IgD-negative memory B cell (primary cell): ENCODE results near the gene CAT. TPM values are rescaled to one million over a fixed set of nuclear protein-coding genes. Genes with fewer than 3 reads are reported as not detected.

Experiments
- H3K27ac Mint-ChIP-seq, 3 donors: one replicate each; pipeline ENCODE4 v1.8.0; 2020 to 2022; ENCODE audit warnings: mild to moderate bottlenecking in 3 of 3, mixed read lengths in 3 of 3, moderate library complexity in 1 of 3
- H3K27me3 Mint-ChIP-seq: one replicate; pipeline ENCODE4 v1.8.0; 2021; ENCODE audit warnings: mixed read lengths
- H3K36me3 Mint-ChIP-seq: one replicate; pipeline ENCODE4 v1.8.0; 2020; ENCODE audit warnings: mild to moderate bottlenecking, mixed read lengths
- H3K4me1 Mint-ChIP-seq, 3 donors: one replicate each; pipeline ENCODE4 v1.8.0; 2020 to 2022; ENCODE audit warnings: mixed read lengths in 3 of 3, mild to moderate bottlenecking in 1 of 3
- H3K4me3 Mint-ChIP-seq, 4 donors: one replicate each; pipeline ENCODE4 v1.8.0; 2020 to 2022; ENCODE audit warnings: mild to moderate bottlenecking in 4 of 4, mixed read lengths in 4 of 4, moderate library complexity in 3 of 4
- H3K9me3 Mint-ChIP-seq, 3 donors: one replicate each; pipeline ENCODE4 v1.8.0; 2020 to 2021; ENCODE audit warnings: mixed read lengths in 3 of 3, mild to moderate bottlenecking in 1 of 3
- polyA plus RNA-seq: library from polyadenylated mRNA; unstranded; fragments of 300-500 nt; fragmentation: Illumina TruSeq; gene quantifications from one replicate; pipeline ENCODE4 v1.2.3, GENCODE V29; 2021

The CAT gene
- polyA plus RNA-seq, 1 donor from 2014 or later, result 160 TPM

DNA sequence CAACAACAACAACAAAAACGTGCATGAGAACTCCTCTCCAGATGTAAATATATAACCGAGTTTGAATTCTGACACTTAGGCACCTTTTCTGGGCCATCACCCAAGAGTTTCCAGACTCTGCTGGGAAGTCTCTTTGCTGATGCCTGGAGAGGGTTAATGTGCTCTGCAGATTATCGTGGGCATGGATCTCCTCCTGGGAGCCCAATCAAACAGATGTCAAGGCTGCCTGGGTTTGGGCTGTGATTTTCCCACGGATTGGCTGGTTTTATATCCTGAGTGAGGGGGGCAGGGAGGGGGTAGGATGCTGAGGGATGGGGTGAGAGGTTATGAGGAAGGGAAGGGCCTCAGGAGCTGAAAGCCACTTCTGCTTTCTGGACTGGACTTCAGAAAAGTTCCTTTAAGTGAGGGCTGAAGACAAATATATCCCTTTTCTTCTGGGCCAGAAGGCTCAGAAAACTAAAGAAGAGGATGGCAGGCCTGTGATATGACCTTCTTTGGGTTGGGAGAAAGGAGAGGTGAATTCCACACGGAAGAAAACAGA lies 70.7 kb downstream of the CAT start:
- Mint-ChIP-seq H3K4me1 (peaks cover 0 to 2% (median 0%) of the 10 kb centered on the region in 3 donors), H3K36me3 (no peaks in the 10 kb centered on the region), H3K4me3 (no peak overlapping the region), H3K9me3 (no peaks in the 10 kb centered on the region), H3K27ac (no peak overlapping the region), H3K27me3 (no peaks in the 10 kb centered on the region)

DNA sequence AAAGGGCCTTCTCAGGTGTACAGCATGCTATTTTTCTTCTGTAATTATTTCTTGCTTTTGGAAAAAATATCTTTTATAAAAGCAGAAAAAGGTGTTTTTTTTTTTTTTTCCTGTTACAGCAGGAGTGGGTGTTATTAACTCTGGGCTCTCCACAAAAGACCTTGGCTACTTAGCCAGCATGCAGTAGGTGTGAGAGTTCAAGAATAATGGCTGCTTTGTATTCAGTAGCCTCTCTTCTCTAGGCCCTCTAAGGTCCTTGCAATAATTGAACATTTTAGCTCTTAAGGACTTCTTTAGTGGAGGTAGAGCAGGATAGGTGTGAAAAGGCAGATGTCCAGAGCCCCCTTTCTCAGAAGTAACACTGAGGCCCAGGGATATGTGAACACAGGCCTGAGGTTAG lies 71.5 kb downstream of the CAT start:
- H3K27ac Mint-ChIP-seq, result no peak overlapping the region
- no peaks in the 10 kb centered on the region for H3K27me3 Mint-ChIP-seq
- H3K9me3 Mint-ChIP-seq, result no peaks in the 10 kb centered on the region
- no peaks in the 10 kb centered on the region for H3K36me3 Mint-ChIP-seq
- no peak overlapping the region for H3K4me3 Mint-ChIP-seq
- H3K4me1 Mint-ChIP-seq, result peaks cover 0 to 2% (median 0%) of the 10 kb centered on the region in 3 donors

DNA sequence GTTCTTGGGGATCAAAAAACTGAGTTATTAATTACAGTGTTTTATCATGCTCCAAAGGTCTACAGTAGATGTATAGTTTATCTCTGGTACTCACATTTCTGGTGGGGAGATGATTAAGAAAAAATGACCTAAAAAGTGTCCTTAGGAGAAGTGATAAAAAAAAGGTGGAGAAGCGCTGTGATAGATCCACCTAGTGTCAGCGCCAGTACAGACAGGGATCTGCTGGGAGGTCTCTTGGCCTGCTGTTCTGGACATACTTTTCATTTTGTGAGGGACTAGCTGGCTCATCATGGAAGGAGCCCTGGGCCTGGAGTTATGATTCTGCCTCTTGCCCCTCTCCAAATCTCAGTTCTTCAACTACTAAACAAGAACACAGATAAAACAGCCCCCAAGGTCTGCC lies 71.9 kb downstream of the CAT start:
- H3K9me3 Mint-ChIP-seq, result no peaks in the 10 kb centered on the region
- H3K4me1 Mint-ChIP-seq, result peaks cover 0 to 2% (median 0%) of the 10 kb centered on the region in 3 donors
- no peak overlapping the region for H3K4me3 Mint-ChIP-seq
- H3K36me3 Mint-ChIP-seq, result no peaks in the 10 kb centered on the region
- no peak overlapping the region for H3K27ac Mint-ChIP-seq
- no peaks in the 10 kb centered on the region for H3K27me3 Mint-ChIP-seq

DNA sequence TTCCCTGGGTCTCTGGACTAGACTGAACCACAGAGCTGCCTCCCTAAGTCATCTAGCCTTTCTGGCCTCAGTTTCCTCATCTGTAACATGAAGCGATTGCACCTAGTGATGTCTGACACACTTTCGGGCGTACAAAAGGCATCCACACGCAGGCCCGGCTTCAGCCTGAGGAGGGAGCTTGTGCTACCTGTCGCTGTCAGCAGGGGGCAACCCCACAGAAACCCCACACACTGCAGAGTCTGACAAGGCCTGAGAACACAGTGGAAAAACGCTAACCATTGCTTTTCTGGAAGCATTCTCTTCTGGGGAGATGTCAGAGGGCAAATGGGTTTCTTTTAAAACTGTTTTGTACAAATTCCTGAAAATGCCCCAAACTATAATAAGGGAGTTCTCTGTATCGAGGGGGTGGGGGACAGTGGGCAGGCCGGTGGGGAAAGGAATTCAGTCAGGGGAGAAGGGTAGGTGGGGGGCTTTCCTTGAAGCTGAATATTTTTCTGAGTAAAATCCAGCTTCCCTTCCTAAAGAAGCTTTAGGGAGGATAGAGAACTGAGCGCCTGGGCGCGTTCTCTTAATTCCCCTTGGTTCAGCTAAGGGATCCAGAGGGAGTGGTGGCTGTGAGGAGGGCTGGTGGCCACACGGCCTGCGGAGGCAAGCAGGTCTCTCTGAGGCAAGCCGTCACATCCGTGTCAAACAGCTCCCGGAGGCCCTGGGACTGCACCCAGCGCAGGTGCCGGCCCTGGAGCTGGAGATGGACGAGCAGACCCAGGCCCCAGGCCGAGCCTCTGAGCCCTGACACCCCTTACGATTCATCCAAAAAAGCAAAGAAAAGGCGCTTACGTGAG lies 74.3 kb downstream of the CAT start:
- Mint-ChIP-seq H3K4me3 (no peak overlapping the region), H3K27ac (no peak overlapping the region), H3K36me3 (no peaks in the 10 kb centered on the region), H3K4me1 (peaks cover 0 to 2% (median 0%) of the 10 kb centered on the region in 3 donors), H3K9me3 (no peaks in the 10 kb centered on the region), H3K27me3 (no peaks in the 10 kb centered on the region)

DNA sequence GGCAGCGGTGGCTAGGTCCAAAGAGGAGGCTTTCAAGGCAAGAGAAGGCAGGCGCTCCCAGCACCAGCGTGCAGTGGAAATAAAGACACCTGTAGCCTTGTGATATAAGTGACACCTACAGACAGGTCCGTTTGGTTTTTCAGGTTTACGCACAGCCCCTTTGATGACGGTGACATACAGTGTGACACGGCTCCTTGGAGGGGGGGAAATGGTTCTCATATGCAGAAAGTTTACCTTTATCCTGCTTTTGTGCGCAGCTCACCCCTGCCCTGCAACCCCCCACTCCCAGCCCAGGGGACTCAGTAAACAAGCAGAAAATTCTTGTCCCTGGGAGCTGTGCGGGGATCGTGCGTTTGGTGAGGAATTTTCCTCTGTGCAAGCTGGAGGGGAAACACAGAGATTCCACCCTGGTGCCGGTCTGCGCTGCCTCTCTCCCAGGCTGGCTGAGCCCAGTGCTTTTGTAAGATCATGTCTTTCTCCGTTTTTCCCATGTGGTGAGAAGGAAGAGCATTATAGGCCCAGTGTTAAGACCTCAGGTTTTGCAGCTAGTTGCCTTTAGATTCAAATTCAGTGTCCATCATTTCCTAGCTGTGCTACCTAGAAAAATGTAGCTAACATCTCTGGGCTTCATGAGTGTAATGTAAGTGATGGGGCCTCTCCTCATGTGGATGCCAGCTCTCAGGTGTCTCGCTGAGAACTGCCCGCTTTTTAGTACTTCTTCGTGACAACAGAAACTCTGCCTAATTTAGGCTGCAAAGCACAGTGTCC lies 75.1 kb downstream of the CAT start, which contains the start of gene ELF5:
Gene ELF5 (minus strand): TSS at position 113 of the 768 bp plus-strand sequence. CDS start 8,045 bp downstream, outside the sequence.
- Mint-ChIP-seq H3K4me1 (peaks cover 0 to 2% (median 0%) of the 10 kb centered on the region in 3 donors), H3K27me3 (no peaks in the 10 kb centered on the region), H3K9me3 (no peaks in the 10 kb centered on the region), H3K27ac (no peak within 1 kb of the TSS), H3K4me3 (no peak within 1 kb of the TSS), H3K36me3 (no peaks in the 10 kb centered on the region)

DNA sequence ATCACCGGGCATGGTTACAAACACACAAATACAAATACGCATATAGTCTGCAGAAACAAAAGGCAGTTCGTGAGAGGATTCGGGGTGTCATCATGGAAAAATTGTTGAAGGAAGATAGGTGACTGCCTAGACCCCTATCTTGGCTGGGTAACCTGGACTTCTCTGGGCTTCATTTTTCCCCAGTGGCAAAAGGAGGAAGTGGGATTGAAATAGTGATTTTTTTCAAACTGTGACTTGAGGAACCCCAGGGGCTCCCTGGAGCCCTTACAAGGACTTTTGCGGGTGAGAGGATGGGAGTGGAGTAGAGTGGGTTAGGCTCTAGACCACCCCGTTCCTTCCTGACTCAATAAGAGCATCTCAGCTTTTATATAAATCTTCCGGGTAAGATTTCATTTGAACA lies 75.9 kb downstream of the CAT start:
- no peak overlapping the region for H3K4me3 Mint-ChIP-seq
- H3K4me1 Mint-ChIP-seq, result peaks cover 0 to 2% (median 0%) of the 10 kb centered on the region in 3 donors
- no peak overlapping the region for H3K27ac Mint-ChIP-seq
- H3K9me3 Mint-ChIP-seq, result no peaks in the 10 kb centered on the region
- H3K36me3 Mint-ChIP-seq, result no peaks in the 10 kb centered on the region
- no peaks in the 10 kb centered on the region for H3K27me3 Mint-ChIP-seq

DNA sequence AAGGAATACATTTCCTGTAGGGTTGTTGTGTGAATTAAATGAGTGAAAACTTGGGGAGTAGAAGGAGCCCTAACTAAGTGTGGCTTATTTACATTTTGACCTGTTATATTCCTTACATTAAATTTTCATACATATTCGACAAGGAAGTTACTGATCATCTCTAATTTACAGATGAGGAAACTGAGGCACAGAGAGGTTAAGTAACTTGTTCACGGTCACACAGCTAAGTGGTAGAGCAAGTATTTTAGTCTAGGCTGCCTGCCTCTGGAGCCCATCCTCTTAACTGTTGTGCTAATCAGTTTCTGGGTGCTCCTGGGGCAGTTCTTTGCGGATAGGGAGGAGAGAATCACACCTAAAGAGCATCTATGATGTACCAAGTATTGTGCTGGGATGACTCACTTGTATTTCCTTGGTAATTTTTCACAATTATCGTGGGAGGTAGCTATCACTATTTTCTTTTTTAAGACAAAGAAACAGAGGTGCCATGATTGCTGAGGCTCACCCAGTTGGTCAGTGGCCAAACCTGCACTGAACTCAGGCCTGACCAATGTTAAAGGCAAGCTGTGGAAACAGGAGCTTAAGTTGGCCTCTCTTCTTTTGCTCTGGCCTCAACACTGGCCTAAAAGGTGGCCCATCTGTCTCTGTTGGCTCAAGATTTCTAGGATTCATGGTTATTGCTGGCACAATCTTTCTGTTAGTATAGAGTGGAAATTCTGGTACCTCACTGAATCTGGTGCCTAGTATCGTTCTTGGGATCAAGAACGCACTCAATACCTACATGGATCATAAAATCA lies 77.7 kb downstream of the CAT start:
- Mint-ChIP-seq H3K27me3 (no peaks in the 10 kb centered on the region), H3K9me3 (no peaks in the 10 kb centered on the region), H3K4me3 (no peak overlapping the region), H3K4me1 (peaks cover 0 to 2% (median 0%) of the 10 kb centered on the region in 3 donors), H3K36me3 (no peaks in the 10 kb centered on the region), H3K27ac (no peak overlapping the region)

DNA sequence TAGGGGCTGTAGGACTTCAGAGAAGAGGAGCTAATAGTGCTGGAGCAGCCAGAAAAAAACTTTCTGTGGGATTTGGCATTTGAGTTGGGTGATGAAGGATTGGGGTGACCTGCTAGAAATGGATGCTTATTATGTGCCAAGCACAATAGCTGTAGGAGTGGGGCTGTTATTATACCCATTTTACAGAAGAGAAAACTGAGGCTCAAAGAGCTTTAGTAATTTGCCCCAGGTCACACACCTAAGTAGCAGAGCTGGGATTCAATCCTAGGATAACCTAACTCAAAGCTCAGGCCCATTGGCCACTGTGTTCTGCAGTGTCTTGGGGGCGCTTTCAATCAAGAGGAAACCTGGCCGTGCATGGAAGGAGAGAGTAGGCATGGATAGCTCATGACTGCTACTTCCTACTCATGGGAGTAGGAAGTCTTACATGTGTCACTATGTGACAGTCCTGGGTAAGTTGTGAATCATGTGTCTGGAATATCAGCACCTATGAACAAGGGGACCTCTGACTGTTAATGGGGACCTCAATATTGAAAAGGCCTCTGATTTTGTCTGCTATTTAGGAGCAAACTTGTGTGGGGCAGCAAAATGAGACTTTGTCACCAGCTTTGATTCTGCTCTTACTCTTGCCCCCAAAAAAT lies 81.0 kb downstream of the CAT start:
- Mint-ChIP-seq H3K9me3 (no peaks in the 10 kb centered on the region), H3K4me1 (no peaks in the 10 kb centered on the region), H3K27me3 (no peaks in the 10 kb centered on the region), H3K4me3 (no peak overlapping the region), H3K36me3 (no peaks in the 10 kb centered on the region), H3K27ac (no peak overlapping the region)

DNA sequence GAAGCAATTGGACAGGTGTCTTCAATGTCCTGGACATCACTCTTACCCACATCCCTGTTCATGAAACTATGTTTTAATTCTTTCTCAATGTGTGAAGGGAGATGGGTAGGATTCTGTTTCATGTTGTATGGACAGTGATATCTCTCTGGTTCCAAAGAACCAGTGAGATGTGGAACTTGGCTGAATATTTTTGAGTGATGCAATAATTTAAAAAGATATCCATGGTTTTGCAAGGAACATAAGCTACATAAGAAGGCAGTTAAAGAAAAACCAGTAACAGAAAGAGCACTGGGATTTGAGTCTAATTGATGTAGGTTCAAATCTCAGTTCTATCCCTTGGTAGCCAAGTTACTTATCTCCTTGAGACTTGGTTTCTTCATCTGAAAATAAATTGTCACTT lies 82.5 kb downstream of the CAT start:
- H3K9me3 Mint-ChIP-seq, result no peaks in the 10 kb centered on the region
- no peak overlapping the region for H3K27ac Mint-ChIP-seq
- H3K27me3 Mint-ChIP-seq, result peaks cover 1% of the 10 kb centered on the region
- no peaks in the 10 kb centered on the region for H3K36me3 Mint-ChIP-seq
- peaks cover 0 to under 1% (median 0%) of the 10 kb centered on the region in 3 donors for H3K4me1 Mint-ChIP-seq
- no peak overlapping the region for H3K4me3 Mint-ChIP-seq

Other genes starting within 250 kb of the CAT start
- gene ABTB2, start 80.9 kb upstream of the CAT start, polyA plus RNA-seq, result 0.04 TPM
- not detected for gene ELF5, start 74.9 kb downstream of the CAT start, polyA plus RNA-seq
- gene EHF, start 182.2 kb downstream of the CAT start, polyA plus RNA-seq, result not detected